ENCODE results near the gene CACNB1. TPM values are rescaled to one million over a fixed set of nuclear protein-coding genes. Genes with fewer than 3 reads are reported as not detected.

Gene CACNB1
- total RNA-seq, 2 donors from 2014 or later: 3.4 to 17.8 TPM

- Histone ChIP-seq H3K27me3 (replicated peaks; ENCODE audit: insufficient read depth) (no peaks in the 10 kb centered on the region), H3K27ac (peak overlapping the region; percentile 59 to 70), H3K9me3 (no peaks in the 10 kb centered on the region), H3K4me1 (replicated peaks) (peaks cover 17% of the 10 kb centered on the region), H3K4me3 (no peak overlapping the region), H3K36me3 (peaks cover 6 to 10% of the 10 kb centered on the region in 2 donors)
- TF ChIP-seq POLR2AphosphoS5 (IDR thresholded peaks at IDR 0.05) (no peak), CTCF (IDR thresholded peaks at IDR 0.05) (no peak), POLR2A (IDR thresholded peaks at IDR 0.05) (no peak)
- intact Hi-C loops (cut with DNase I): loop anchor here (5.0 kb wide), 1 partner anchor 33 kb away; no protein-coding TSS in a partner anchor
- DNase-seq (ENCODE audit: low spot score): no peak
- 63% methylated on average over 8 of the region's 8 CpGs for WGBS
These were observed 11.4 kb upstream of the CACNB1 start for GRCh38 chr17:39208893-39209292.

- Histone ChIP-seq H3K4me1 (replicated peaks) (peaks cover 17% of the 10 kb centered on the region), H3K9me3 (no peaks in the 10 kb centered on the region), H3K4me3 (no peak overlapping the region), H3K36me3 (peaks cover 11 to 15% of the 10 kb centered on the region in 2 donors), H3K27me3 (replicated peaks; ENCODE audit: insufficient read depth) (no peaks in the 10 kb centered on the region), H3K27ac (no peak overlapping the region)
- DNase-seq (ENCODE audit: low spot score): no peak
- intact Hi-C loops (cut with DNase I): loop anchor here (5.0 kb wide), 1 partner anchor 34 kb away; no protein-coding TSS in a partner anchor
- WGBS: 65% methylated on average over 7 of the region's 7 CpGs
- TF ChIP-seq CTCF (IDR thresholded peaks at IDR 0.05): no peak
- no peak for TF ChIP-seq POLR2AphosphoS5 (IDR thresholded peaks at IDR 0.05)
- TF ChIP-seq POLR2A (IDR thresholded peaks at IDR 0.05): no peak
These were observed 10.7 kb upstream of the CACNB1 start for GRCh38 chr17:39208136-39208535.

- peaks cover 21% of the 10 kb centered on the region for H3K4me1 ChIP-seq (replicated peaks)
- TF ChIP-seq CTCF (IDR thresholded peaks at IDR 0.05) (no peak), POLR2A (IDR thresholded peaks at IDR 0.05) (no peak), POLR2AphosphoS5 (IDR thresholded peaks at IDR 0.05) (no peak)
- intact Hi-C loops (cut with DNase I): loop anchor here (5.0 kb wide), 1 partner anchor 37 kb away; no protein-coding TSS in a partner anchor
These were observed 7.7 kb upstream of the CACNB1 start for GRCh38 chr17:39205112-39205526.

GRCh38 chr17:39204245-39204644, 6.8 kb upstream of the CACNB1 start:
- 79% methylated on average over 8 of the region's 8 CpGs for WGBS
- no peak overlapping the region for H3K27ac ChIP-seq
- no peaks in the 10 kb centered on the region for H3K27me3 ChIP-seq (replicated peaks; ENCODE audit: insufficient read depth)
- no peaks in the 10 kb centered on the region for H3K9me3 ChIP-seq
- TF ChIP-seq CTCF (IDR thresholded peaks at IDR 0.05) (no peak), POLR2AphosphoS5 (IDR thresholded peaks at IDR 0.05) (no peak), POLR2A (IDR thresholded peaks at IDR 0.05) (no peak)
- no peak overlapping the region for H3K4me3 ChIP-seq
- peaks cover 12% of the 10 kb centered on the region for H3K4me1 ChIP-seq (replicated peaks)
- DNase-seq (ENCODE audit: low spot score): no peak
- intact Hi-C loops (cut with DNase I): no loop called here
- peaks cover 11 to 22% of the 10 kb centered on the region in 2 donors for H3K36me3 ChIP-seq

More at GRCh38 chr17:39205112-39205526, 7.7 kb upstream of the CACNB1 start:
- Histone ChIP-seq H3K4me3 (no peak overlapping the region), H3K36me3 (peaks cover 11 to 22% of the 10 kb centered on the region in 2 donors), H3K9me3 (no peaks in the 10 kb centered on the region), H3K27me3 (replicated peaks; ENCODE audit: insufficient read depth) (no peaks in the 10 kb centered on the region), H3K27ac (no peak overlapping the region)
- 85% methylated on average over 3 of the region's 3 CpGs for WGBS
- DNase-seq (ENCODE audit: low spot score): no peak

- DNase-seq (ENCODE audit: low spot score): no peak
- TF ChIP-seq POLR2A (IDR thresholded peaks at IDR 0.05) (no peak), CTCF (IDR thresholded peaks at IDR 0.05) (no peak), POLR2AphosphoS5 (IDR thresholded peaks at IDR 0.05) (no peak)
- Histone ChIP-seq H3K36me3 (peaks cover 11 to 22% of the 10 kb centered on the region in 2 donors), H3K27me3 (replicated peaks; ENCODE audit: insufficient read depth) (no peaks in the 10 kb centered on the region), H3K4me3 (peak overlapping the region; percentile 77 to 88), H3K27ac (peak overlapping the region; percentile 95 to 96), H3K9me3 (no peaks in the 10 kb centered on the region), H3K4me1 (replicated peaks) (peaks cover 6% of the 10 kb centered on the region)
- intact Hi-C loops (cut with DNase I): no loop called here
- 33% methylated on average over 11 of the region's 11 CpGs for WGBS
These were observed 3.6 kb upstream of the CACNB1 start for GRCh38 chr17:39200957-39201510.
